ENCODE data around the gene VIPR2.
"Not testable (repeated sequence)": the region's sequence is repeated elsewhere in the genome, so short reads cannot be mapped to it uniquely, and the experiment has no call there.

The VIPR2 gene

GRCh38 chr7:159101661-159102091 is 43.0 kb downstream of the VIPR2 start:
- DNase-seq, result not testable (repeated sequence)

- DNase-seq, result not testable (repeated sequence)
Measured at GRCh38 chr7:159101083-159101395, 43.6 kb downstream of the VIPR2 start.

DNA sequence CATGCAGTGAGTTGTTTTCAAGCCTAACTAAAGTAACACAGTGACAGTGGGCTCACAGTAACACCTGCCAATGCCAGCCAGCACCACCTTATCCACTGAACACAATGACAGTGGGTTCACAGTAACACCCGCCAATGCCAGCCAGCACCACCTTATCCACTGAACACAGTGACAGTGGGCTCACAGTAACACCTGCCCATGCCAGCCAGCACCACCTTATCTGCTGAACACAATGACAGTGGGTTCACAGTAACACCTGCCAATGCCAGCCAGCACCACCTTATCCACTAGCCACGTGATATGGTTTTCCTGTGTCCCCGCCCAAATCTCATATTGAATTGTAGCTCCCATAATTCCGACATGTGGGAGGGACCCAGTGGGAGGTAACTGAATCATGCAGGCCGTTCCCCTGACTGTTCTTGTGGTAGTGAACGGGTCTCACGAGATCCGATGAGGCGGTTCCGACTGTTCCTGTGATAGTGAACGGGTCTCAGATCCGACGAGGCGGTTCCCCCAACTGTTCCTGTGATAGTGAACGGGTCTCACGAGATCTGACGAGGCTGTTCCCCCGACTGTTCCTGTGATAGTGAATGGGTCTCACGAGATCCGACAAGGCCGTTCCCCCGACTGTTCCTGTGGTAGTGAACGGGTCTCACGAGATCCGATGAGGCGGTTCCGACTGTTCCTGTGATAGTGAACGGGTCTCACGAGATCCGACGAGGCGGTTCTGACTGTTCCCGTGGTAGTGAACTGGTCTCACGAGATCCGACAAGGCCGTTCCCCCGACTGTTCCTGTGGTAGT is 44.2 kb downstream of the VIPR2 start:
- not testable (repeated sequence) for DNase-seq

DNA sequence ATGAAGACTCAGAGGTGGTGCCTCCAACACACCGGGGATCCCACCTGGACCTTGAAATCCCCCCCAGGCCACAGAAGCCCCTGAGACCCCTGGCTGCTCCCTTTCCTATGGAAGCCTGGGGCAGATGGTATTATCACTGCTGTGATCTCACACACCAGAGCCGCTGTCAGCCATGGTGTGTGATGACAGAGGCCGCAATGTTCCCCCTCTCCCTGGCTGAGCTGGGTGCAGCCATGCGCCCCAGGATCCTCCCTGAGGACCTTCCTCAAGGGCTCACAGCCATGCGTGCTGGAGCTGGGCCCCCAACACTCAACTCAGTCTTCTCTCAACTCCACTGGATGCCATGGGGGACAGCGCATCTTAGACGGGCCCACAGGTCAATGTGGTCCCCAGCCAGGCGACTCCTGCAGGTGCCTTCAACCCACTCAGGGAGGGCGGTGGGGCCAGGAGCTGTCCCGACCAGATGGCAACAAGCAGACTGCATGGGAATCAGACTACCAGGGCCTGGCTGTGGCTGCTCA is 44.9 kb downstream of the VIPR2 start:
- no peak for DNase-seq

DNA sequence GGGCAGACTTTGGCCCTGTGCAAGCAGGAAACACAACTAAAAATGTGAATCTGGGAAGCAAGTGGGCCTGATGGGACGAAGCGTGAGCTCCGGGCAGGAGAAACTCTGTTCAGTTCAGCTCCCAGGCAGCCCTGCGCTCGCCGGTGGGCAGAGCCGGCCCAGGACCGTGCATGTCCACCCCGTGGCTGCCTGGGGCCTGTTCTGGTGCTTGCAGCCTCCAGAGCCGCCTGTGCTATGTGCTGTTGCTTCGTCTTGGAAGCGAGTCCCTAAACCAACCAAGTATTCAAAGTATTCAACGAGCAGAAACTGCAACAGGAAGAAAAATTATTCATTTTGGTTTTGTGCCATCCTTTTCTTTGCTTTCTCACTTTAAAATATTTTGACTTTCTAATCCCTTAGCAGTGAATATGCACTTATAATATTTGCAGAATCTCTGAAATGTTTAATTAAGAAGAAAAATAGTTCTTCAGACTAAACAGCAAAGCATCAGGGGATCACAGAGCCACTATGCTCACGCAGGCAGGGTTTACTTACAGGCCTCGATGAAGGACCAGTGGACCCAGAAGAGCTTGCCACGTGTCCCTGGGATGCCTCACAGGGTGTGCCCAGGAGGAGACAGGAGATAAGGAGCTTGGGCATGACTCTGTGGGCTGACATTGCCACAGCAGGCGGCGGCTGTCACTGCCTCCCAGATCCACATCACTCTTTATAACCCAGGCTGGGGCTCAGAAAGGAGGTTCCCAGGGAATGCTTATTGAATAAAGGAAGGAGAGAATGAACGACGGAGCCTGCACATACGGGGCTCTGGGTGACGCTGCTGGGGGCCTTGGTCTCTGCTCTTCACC is 45.6 kb downstream of the VIPR2 start:
- no peak for DNase-seq

GRCh38 chr7:159098424-159098786 is 46.3 kb downstream of the VIPR2 start:
- no peak for DNase-seq

GRCh38 chr7:159097661-159098423 is 46.8 kb downstream of the VIPR2 start:
- no peak for DNase-seq

DNA sequence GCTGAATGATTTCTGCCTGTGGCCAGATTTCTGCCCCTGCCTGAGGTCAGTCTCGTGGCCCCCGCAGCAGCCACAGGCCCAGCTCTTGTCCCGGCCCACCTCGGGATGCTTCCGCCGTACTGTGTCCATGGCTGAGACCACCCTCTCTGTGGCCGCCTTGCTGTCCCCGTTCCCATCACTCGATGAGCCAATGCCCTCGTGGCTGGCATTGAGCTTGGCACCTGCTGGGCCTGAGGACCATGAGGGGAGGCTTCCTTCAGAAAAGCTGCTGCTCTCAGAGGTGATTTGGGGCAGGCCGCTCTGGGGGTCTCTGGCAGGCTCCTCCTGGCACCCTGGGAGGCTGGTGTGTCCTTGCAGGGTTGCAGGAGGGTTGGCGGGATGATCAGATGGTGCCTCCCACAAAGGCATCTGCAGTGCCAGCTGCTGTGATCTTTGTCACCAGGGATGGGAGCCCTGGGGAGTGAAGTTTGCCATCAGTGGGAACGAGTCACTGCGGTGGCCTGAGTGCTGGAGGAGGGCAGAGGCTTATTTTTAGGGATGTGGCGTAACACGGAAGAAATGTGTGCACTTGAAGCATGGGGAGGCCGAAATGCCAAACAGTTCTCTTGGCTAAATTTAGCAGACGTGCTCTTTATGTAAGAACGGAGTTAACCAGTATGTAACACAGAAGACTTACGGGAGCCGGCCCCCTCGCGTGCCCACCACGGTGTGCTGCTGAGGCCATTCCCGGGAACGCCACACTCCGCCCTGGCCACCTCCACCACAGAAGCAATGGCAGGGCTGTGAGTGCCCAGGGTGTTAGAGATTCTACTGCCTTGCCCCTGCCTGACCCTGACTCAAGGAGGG is 47.7 kb downstream of the VIPR2 start:
- DNase-seq, result no peak

GRCh38 chr7:159095979-159096411 is 48.7 kb downstream of the VIPR2 start:
- DNase-seq, result no peak

DNA sequence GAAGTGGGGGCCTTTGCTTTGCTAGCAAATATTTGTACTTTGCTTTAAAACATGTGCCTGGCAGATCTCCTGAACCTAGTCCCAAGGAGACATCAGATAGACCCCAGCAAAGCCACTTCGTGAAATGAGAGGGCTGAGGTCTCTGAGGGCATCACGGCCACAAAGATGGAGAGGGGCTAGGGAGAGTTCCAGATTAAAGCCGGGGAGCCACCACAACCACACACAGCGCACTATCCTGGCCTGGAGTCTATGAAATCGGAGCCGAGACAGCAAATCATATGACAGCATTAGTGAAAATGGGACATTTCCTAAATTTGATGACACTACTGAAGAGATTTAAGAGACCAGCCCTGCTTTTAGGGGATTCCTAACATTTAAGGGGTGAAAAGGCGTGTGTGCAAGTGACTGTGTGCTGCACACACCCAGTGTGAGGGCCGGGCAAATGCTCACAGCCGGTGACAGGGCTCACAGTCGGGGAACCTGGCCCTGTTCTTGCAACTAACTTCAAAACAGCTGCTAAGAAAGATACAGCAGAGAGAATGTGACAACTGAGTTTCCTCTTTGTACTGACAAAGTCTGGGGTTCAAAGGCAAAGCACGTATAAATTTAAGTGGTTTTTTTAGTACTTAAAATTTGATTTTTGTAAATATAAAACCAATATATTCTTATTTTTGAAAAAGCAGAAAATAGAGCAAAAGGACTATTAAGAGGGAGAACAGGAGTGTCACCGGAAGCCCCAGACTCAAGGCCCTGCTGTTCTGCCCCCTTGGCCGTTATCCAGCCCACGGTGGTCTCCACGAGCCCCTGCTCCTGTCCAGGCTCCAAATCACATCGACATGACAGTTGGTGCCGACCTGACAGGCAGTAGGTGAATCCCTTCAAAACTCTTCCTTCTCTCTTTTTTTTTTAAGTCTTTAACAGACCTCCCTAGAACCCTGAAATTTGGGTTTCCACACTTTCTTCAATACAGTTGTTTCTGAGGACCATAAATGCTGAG is 49.5 kb downstream of the VIPR2 start:
- DNase-seq, result no peak

GRCh38 chr7:159094023-159094740 is 50.5 kb downstream of the VIPR2 start:
- no peak for DNase-seq

- no peak for DNase-seq
Measured at GRCh38 chr7:159093351-159093971, 51.2 kb downstream of the VIPR2 start.

DNA sequence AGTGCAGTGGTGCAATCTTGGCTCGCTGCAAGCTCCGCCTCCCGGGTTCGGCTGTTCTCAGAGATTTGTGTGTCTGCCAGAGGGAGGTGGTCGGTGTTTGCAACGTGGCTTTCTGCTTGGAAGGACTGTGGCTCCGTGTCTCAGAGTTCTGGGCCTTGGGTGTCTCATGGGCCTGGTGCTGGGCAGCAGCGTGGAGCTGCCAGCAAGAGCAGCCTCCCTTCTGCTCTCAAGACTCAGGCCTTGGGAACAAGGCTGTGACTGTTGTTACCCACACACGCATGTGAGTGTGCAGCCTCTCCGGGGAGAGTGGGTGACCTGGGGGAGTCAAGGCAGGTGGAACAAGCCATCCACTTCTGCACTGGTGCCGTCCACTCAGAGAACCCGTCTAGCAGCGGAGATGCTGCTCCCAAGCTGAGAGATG is 52.0 kb downstream of the VIPR2 start:
- DNase-seq, result no peak

DNA sequence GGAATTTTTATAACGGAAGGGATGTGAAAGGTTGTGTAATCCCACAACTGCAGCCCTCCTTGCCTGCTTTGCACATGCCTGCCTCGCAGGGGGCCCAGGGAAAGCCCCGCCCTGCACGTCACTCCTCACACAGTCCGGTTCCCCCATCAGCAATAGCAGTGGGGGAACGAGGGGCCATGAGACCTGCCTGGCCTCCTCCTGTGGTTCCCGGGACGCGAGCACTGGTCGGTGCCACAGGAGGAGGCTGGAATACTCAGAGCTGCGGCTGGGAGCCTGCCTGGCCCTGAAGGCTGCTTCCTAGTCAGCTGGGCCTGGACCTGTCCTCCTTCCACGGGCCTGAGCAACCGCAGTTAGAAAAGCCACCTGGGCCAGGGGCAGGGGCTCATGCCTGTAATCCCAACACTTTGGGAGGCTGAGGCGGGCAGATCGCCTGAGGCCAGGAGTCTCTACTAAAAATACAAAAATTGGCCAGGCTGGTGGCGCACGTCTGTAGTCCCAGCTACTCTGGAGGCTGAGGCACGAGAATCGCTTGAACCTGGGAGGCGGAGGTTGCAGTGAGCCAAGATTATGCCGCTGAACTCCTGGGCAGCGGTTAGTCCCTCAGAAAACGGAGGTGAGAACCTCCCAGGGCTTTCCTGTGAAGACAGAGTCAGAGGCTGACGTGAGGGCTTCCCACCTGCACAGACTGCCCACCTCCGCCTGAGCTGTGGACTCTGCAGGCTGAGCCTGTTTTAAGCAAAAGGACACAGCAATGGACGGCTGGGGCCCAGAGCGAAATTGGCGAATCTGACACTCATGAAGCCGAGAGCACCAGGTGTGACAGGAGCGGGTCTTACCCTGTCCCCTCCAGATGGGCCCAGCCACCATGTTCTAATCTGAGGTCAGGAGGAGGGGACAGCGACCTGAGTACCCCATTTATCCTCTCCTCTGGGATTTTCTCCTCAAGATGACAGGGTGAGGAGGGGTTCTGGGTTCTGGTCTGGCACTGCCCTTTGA is 52.9 kb downstream of the VIPR2 start:
- DNase-seq, result no peak

- DNase-seq, result no peak
Measured at GRCh38 chr7:159091041-159091440, 53.6 kb downstream of the VIPR2 start.

GRCh38 chr7:159088016-159088865 is 56.4 kb downstream of the VIPR2 start:
- DNase-seq, result no peak

GRCh38 chr7:159086301-159086925 is 58.3 kb downstream of the VIPR2 start:
- DNase-seq, result no peak

All from stimulated activated CD4-positive, alpha-beta T cell treated with anti-CD3 and anti-CD28 coated beads, Interleukin-4, amount 100 ng/mL, for 1 hour (primary cell).